ENCODE measurements around the gene DLG2. TPM values are rescaled to one million over a fixed set of nuclear protein-coding genes. Genes with fewer than 3 reads are reported as not detected.

DLG2 gene
- total and polyA plus RNA-seq, 7 donors = 0.60 to 25.8 (median 9.7) TPM; not detected in 1

GRCh38 chr11:84648471-84648870 is 978.7 kb downstream of the DLG2 start:
- Histone ChIP-seq H3K4me3 (no peak overlapping the region), H3K27ac (no peak overlapping the region), H3K4me1 (no peaks in the 10 kb centered on the region), H3K9me3 (no peaks in the 10 kb centered on the region), H3K27me3 (no peaks in the 10 kb centered on the region), H3K36me3 (no peaks in the 10 kb centered on the region)
- WGBS, 2 donors = 77 to 91% methylated on average over 5 of the region's 5 CpGs
- intact Hi-C loops (cut with DNase I) = no loop called here
- no peak for TF ChIP-seq POLR2AphosphoS5 (IDR thresholded peaks at IDR 0.05)
- TF ChIP-seq, protein P1, sequence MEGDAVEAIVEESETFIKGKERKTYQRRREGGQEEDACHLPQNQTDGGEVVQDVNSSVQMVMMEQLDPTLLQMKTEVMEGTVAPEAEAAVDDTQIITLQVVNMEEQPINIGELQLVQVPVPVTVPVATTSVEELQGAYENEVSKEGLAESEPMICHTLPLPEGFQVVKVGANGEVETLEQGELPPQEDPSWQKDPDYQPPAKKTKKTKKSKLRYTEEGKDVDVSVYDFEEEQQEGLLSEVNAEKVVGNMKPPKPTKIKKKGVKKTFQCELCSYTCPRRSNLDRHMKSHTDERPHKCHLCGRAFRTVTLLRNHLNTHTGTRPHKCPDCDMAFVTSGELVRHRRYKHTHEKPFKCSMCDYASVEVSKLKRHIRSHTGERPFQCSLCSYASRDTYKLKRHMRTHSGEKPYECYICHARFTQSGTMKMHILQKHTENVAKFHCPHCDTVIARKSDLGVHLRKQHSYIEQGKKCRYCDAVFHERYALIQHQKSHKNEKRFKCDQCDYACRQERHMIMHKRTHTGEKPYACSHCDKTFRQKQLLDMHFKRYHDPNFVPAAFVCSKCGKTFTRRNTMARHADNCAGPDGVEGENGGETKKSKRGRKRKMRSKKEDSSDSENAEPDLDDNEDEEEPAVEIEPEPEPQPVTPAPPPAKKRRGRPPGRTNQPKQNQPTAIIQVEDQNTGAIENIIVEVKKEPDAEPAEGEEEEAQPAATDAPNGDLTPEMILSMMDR (IDR thresholded peaks at IDR 0.05) = no peak
- TF ChIP-seq EP300 (IDR thresholded peaks at IDR 0.05) = no peak
- no peak for TF ChIP-seq POLR2A (IDR thresholded peaks at IDR 0.05)
- no peak for DNase-seq

- Histone ChIP-seq H3K4me3 (no peak overlapping the region), H3K27ac (no peak overlapping the region), H3K36me3 (no peaks in the 10 kb centered on the region), H3K4me1 (no peaks in the 10 kb centered on the region), H3K27me3 (no peaks in the 10 kb centered on the region), H3K9me3 (no peaks in the 10 kb centered on the region)
- intact Hi-C loops (cut with DNase I) = no loop called here
- WGBS, 2 donors = 24 to 68% methylated on average over 5 of the region's 5 CpGs
- no peak for TF ChIP-seq POLR2AphosphoS5 (IDR thresholded peaks at IDR 0.05)
- no peak for TF ChIP-seq EP300 (IDR thresholded peaks at IDR 0.05)
- DNase-seq = no peak
Observed at GRCh38 chr11:84645988-84646694, 981.0 kb downstream of the DLG2 start.

- intact Hi-C loops (cut with DNase I) = no loop called here
- DNase-seq = no peak
- no peaks in the 10 kb centered on the region for H3K36me3 ChIP-seq
- H3K9me3 ChIP-seq = no peaks in the 10 kb centered on the region
- no peak overlapping the region for H3K4me3 ChIP-seq
- TF ChIP-seq, protein P1 (IDR thresholded peaks at IDR 0.05) = no peak
- no peak for TF ChIP-seq POLR2A (IDR thresholded peaks at IDR 0.05)
- TF ChIP-seq EP300 (IDR thresholded peaks at IDR 0.05) = no peak
- TF ChIP-seq POLR2AphosphoS5 (IDR thresholded peaks at IDR 0.05) = no peak
- H3K27me3 ChIP-seq = no peaks in the 10 kb centered on the region
- no peak overlapping the region for H3K27ac ChIP-seq
- H3K4me1 ChIP-seq = no peaks in the 10 kb centered on the region
Observed at GRCh38 chr11:84642500-84642899, 984.6 kb downstream of the DLG2 start.

GRCh38 chr11:84634309-84634708 is 992.8 kb downstream of the DLG2 start:
- H3K9me3 ChIP-seq = no peaks in the 10 kb centered on the region
- no peaks in the 10 kb centered on the region for H3K27me3 ChIP-seq
- no peak for TF ChIP-seq EP300 (IDR thresholded peaks at IDR 0.05)
- TF ChIP-seq POLR2AphosphoS5 (IDR thresholded peaks at IDR 0.05) = no peak
- TF ChIP-seq, protein P1 (IDR thresholded peaks at IDR 0.05) = no peak
- no peak for TF ChIP-seq POLR2A (IDR thresholded peaks at IDR 0.05)
- WGBS, 2 donors = 8 to 46% methylated on average over 2 of the region's 2 CpGs
- H3K36me3 ChIP-seq = no peaks in the 10 kb centered on the region
- no peak overlapping the region for H3K27ac ChIP-seq
- intact Hi-C loops (cut with DNase I) = no loop called here
- H3K4me3 ChIP-seq = no peak overlapping the region
- no peaks in the 10 kb centered on the region for H3K4me1 ChIP-seq
- DNase-seq = no peak

GRCh38 chr11:84628871-84629620 is 998.1 kb downstream of the DLG2 start:
- H3K27ac ChIP-seq = no peak overlapping the region
- TF ChIP-seq POLR2AphosphoS5 (IDR thresholded peaks at IDR 0.05) (no peak), EP300 (IDR thresholded peaks at IDR 0.05) (no peak)
- no peaks in the 10 kb centered on the region for H3K4me1 ChIP-seq
- no peak for DNase-seq
- intact Hi-C loops (cut with DNase I) = no loop called here
- WGBS, 2 donors = 62 to 71% methylated on average over 4 of the region's 4 CpGs
- H3K36me3 ChIP-seq = no peaks in the 10 kb centered on the region
- H3K27me3 ChIP-seq = no peaks in the 10 kb centered on the region
- H3K9me3 ChIP-seq = no peaks in the 10 kb centered on the region
- H3K4me3 ChIP-seq = no peak overlapping the region

All from sigmoid colon (tissue), 7 donors.